ENCODE measurements around the gene PCOLCE2. TPM values are rescaled to one million over a fixed set of nuclear protein-coding genes. Genes with fewer than 3 reads are reported as not detected.

Gene PCOLCE2
- total and polyA plus RNA-seq, 10 of the 15 experiments (the other 5 are each of a cell fraction or from before 2014, with no cell fraction given): 0.11 to 7.6 (median 0.40) TPM

- TF ChIP-seq POLR2AphosphoS5 (IDR thresholded peaks at IDR 0.05; ENCODE audit: low read length): no peak
- no peak for TF ChIP-seq HDAC6 (IDR thresholded peaks at IDR 0.05; ENCODE audit: unreplicated experiment)
- TF ChIP-seq MEF2B (IDR thresholded peaks at IDR 0.05; ENCODE audit: partially characterized antibody, poor library complexity, severe bottlenecking): no peak
- TF ChIP-seq IKZF1 (conservative IDR thresholded peaks at IDR 0.05): no peak
- TF ChIP-seq, protein P1, sequence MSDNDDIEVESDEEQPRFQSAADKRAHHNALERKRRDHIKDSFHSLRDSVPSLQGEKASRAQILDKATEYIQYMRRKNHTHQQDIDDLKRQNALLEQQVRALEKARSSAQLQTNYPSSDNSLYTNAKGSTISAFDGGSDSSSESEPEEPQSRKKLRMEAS (IDR thresholded peaks at IDR 0.05; ENCODE audit: low read depth, low read length): no peak
- no peak for TF ChIP-seq ZNF207 (IDR thresholded peaks at IDR 0.05; ENCODE audit: borderline replicate concordance)
- TF ChIP-seq NBN (IDR thresholded peaks at IDR 0.05): no peak
Measured at GRCh38 chr3:142878649-142879300, 10.1 kb downstream of the PCOLCE2 start (continued).

DNA sequence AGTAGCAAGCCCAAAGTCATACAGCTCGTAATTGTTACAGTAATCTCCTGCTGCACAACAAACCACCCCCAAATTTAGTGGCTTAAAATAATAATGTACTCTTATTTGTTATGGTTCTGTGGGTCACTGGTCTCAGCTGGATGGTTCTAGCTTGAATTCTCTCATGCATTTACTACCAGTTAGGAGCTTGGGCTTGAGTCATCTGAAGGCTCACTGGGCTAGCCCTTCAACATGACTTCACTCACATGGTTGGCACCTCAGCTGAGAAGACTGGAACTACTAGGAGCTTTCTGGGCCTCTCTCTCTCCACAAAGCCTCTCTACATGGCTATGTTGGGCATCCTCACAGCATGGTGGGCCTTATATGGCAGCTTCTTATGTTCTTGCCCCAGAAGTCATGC, 12.5 kb downstream of the PCOLCE2 start:
- WGBS (ENCODE audit: insufficient coverage, insufficient replicate concordance, low lambda C conversion rate, missing lambda C conversion rate): 0% methylated on average over 1 of the region's 1 CpG
- Histone ChIP-seq H3K36me3 (ENCODE audit: control insufficient read depth in 2 of 2, insufficient read depth in 2 of 2, low read length in 1 of 2) (no peaks in the 10 kb centered on the region), H3K4me1 (ENCODE audit: control insufficient read depth, insufficient read depth, low read length) (no peaks in the 10 kb centered on the region), H4K20me1 (ENCODE audit: control insufficient read depth, insufficient read depth) (no peaks in the 10 kb centered on the region), H3K9me3 (replicated peaks; ENCODE audit: control insufficient read depth, insufficient read depth, low read length) (no peaks in the 10 kb centered on the region), H2AFZ (ENCODE audit: control insufficient read depth, low read depth, low read length) (no peak overlapping the region), H3K27me3 (replicated peaks in 1 of 2; ENCODE audit: control insufficient read depth in 2 of 2, insufficient read depth in 2 of 2, low read length in 1 of 2) (no peaks in the 10 kb centered on the region), H3K4me2 (ENCODE audit: control insufficient read depth, insufficient read depth) (no peak overlapping the region), H3K27ac (ENCODE audit: control insufficient read depth, insufficient read depth) (no peak overlapping the region), H3K79me2 (ENCODE audit: control insufficient read depth, insufficient read depth, low read length) (no peaks in the 10 kb centered on the region), H3K4me3 (no peak overlapping the region), H3K9ac (ENCODE audit: control insufficient read depth, insufficient read depth, low read length) (no peak overlapping the region)
- ChIA-PET CTCF (interaction anchor here (1.0 kb wide), 1 partner anchor 778 kb away, joined by 3 read pairs; no protein-coding TSS in a partner anchor), SMC1A (ENCODE audit: uncharacterized antibody, unreplicated experiment) (no interaction called here), RAD21 (ENCODE audit: unreplicated experiment) (no interaction called here), POLR2A (no interaction called here)
- no TSS peak for BruUV-seq (replicated peaks)
- in situ Hi-C loops (cut with MboI): no loop called here
- DNase-seq (ENCODE audit: low read depth, low spot score) (no peak), FAIRE-seq (no peak), ATAC-seq (no peak)
- intact Hi-C loops (cut with micrococcal nuclease; ENCODE audit: unreplicated experiment): no loop called here
- TF ChIP-seq BHLHE40 (IDR thresholded peaks at IDR 0.05; ENCODE audit: borderline replicate concordance in 1 of 2, low read depth in 2 of 2, low read length in 1 of 2) (no peak), ZZZ3 (IDR thresholded peaks at IDR 0.05; ENCODE audit: control insufficient read depth, insufficient read length, low read depth) (no peak), WRNIP1 (IDR thresholded peaks at IDR 0.05; ENCODE audit: borderline replicate concordance, low read depth, low read length) (no peak), SUZ12 (IDR thresholded peaks at IDR 0.05; ENCODE audit: unreplicated experiment) (no peak), JUND (IDR thresholded peaks at IDR 0.05; ENCODE audit: low read depth, low read length) (no peak)
- TF ChIP-seq, protein P2, sequence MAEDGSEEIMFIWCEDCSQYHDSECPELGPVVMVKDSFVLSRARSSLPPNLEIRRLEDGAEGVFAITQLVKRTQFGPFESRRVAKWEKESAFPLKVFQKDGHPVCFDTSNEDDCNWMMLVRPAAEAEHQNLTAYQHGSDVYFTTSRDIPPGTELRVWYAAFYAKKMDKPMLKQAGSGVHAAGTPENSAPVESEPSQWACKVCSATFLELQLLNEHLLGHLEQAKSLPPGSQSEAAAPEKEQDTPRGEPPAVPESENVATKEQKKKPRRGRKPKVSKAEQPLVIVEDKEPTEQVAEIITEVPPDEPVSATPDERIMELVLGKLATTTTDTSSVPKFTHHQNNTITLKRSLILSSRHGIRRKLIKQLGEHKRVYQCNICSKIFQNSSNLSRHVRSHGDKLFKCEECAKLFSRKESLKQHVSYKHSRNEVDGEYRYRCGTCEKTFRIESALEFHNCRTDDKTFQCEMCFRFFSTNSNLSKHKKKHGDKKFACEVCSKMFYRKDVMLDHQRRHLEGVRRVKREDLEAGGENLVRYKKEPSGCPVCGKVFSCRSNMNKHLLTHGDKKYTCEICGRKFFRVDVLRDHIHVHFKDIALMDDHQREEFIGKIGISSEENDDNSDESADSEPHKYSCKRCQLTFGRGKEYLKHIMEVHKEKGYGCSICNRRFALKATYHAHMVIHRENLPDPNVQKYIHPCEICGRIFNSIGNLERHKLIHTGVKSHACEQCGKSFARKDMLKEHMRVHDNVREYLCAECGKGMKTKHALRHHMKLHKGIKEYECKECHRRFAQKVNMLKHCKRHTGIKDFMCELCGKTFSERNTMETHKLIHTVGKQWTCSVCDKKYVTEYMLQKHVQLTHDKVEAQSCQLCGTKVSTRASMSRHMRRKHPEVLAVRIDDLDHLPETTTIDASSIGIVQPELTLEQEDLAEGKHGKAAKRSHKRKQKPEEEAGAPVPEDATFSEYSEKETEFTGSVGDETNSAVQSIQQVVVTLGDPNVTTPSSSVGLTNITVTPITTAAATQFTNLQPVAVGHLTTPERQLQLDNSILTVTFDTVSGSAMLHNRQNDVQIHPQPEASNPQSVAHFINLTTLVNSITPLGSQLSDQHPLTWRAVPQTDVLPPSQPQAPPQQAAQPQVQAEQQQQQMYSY (CRISPR knock-in tag; IDR thresholded peaks at IDR 0.05): no peak
- TF ChIP-seq, protein P3, sequence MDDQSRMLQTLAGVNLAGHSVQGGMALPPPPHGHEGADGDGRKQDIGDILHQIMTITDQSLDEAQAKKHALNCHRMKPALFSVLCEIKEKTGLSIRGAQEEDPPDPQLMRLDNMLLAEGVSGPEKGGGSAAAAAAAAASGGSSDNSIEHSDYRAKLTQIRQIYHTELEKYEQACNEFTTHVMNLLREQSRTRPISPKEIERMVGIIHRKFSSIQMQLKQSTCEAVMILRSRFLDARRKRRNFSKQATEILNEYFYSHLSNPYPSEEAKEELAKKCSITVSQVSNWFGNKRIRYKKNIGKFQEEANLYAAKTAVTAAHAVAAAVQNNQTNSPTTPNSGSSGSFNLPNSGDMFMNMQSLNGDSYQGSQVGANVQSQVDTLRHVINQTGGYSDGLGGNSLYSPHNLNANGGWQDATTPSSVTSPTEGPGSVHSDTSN (IDR thresholded peaks at IDR 0.05; ENCODE audit: insufficient replicate concordance, low read depth, low read length): no peak
- TF ChIP-seq, protein P4, sequence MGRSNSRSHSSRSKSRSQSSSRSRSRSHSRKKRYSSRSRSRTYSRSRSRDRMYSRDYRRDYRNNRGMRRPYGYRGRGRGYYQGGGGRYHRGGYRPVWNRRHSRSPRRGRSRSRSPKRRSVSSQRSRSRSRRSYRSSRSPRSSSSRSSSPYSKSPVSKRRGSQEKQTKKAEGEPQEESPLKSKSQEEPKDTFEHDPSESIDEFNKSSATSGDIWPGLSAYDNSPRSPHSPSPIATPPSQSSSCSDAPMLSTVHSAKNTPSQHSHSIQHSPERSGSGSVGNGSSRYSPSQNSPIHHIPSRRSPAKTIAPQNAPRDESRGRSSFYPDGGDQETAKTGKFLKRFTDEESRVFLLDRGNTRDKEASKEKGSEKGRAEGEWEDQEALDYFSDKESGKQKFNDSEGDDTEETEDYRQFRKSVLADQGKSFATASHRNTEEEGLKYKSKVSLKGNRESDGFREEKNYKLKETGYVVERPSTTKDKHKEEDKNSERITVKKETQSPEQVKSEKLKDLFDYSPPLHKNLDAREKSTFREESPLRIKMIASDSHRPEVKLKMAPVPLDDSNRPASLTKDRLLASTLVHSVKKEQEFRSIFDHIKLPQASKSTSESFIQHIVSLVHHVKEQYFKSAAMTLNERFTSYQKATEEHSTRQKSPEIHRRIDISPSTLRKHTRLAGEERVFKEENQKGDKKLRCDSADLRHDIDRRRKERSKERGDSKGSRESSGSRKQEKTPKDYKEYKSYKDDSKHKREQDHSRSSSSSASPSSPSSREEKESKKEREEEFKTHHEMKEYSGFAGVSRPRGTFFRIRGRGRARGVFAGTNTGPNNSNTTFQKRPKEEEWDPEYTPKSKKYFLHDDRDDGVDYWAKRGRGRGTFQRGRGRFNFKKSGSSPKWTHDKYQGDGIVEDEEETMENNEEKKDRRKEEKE (IDR thresholded peaks at IDR 0.05): no peak

Measured in GM12878 (cell line).